A673 (cell line): ENCODE measurements around the gene GPER1. TPM values are rescaled to one million over a fixed set of nuclear protein-coding genes. Genes with fewer than 3 reads are reported as not detected.

Source experiments
- BruUV-seq: library from RNA; stranded (reverse); fragments of 400-500 nt; replicated peaks from 2 replicates; lab custom pipeline; 2021; lab: Mats Ljungman, UMichigan
- CTCF ChIA-PET: fragments of 300-600 bp; sonication (Branson Sonifier 250); formaldehyde crosslinking; loops from one replicate; lab custom pipeline; 2022; ENCODE audit warnings: antibody characterized with exemption; lab: Charles Lee
- POLR2A ChIA-PET: fragments of 300-600 bp; sonication (Branson Sonifier 250); formaldehyde crosslinking; loops from one replicate; lab custom pipeline; 2022; ENCODE audit warnings: antibody characterized with exemption; ENCODE audit not compliant: low non-redundant PET; lab: Charles Lee
- DNase-seq: peaks from one replicate; pipeline ENCODE4 v3.0.0-alpha.2; 2015; ENCODE audit warnings: low spot score
- H3K27ac ChIP-seq: fragments of 200-600 bp; sonication (generic); 2 replicates; pipeline ENCODE4 v1.5.1; 2016; ENCODE audit warnings: mixed run types, low read depth, mild to moderate bottlenecking, mixed read lengths, antibody characterized with exemption, low read length; ENCODE audit not compliant: poor library complexity, severe bottlenecking
- H3K27me3 ChIP-seq: fragments of 200-600 bp; sonication (generic); replicated peaks from 2 replicates; pipeline ENCODE4 v1.6.1; 2017; ENCODE audit warnings: mixed run types, low read depth, mild to moderate bottlenecking, mixed read lengths, antibody characterized with exemption, low read length; ENCODE audit not compliant: insufficient read depth, poor library complexity
- H3K36me3 ChIP-seq: fragments of 200-600 bp; sonication (generic); 2 replicates; pipeline ENCODE4 v1.6.1; 2016; ENCODE audit warnings: mixed run types, mild to moderate bottlenecking, mixed read lengths, antibody characterized with exemption, low read length; ENCODE audit not compliant: insufficient read depth, poor library complexity, severe bottlenecking
- H3K4me1 ChIP-seq: fragments of 200-600 bp; sonication (generic); 2 replicates; pipeline ENCODE4 v1.6.1; 2017; ENCODE audit warnings: mixed run types, mild to moderate bottlenecking, mixed read lengths, antibody characterized with exemption, low read length; ENCODE audit not compliant: insufficient read depth, poor library complexity, severe bottlenecking
- H3K4me3 ChIP-seq: fragments of 200-600 bp; sonication (generic); 2 replicates; pipeline ENCODE4 v1.5.1; 2016; ENCODE audit warnings: low read depth, mixed run types, mild to moderate bottlenecking, mixed read lengths, low read length; ENCODE audit not compliant: poor library complexity, severe bottlenecking
- H3K9me3 ChIP-seq: fragments of 200-600 bp; sonication (generic); 2 replicates; pipeline ENCODE4 v1.6.1; 2016; ENCODE audit warnings: mixed run types, low read depth, mild to moderate bottlenecking, mixed read lengths, antibody characterized with exemption, low read length; ENCODE audit not compliant: poor library complexity, severe bottlenecking
- EZH2 ChIP-seq: fragments of 200-600 bp; sonication (generic); IDR thresholded peaks from 2 replicates; pipeline ENCODE4 v1.6.1; 2017; ENCODE audit warnings: borderline replicate concordance, low read depth, mild to moderate bottlenecking, mixed read lengths, antibody characterized with exemption, low read length; ENCODE audit not compliant: poor library complexity, severe bottlenecking
- intact Hi-C: fragments of 100-400 bp; cut with micrococcal nuclease; formaldehyde crosslinking; loops from one replicate; pipeline ENCODE4 v1.10.0; 2022; ENCODE audit not compliant: unreplicated experiment
- total RNA-seq: library from RNA; stranded (reverse); gene quantifications from 2 replicates; pipeline ENCODE4 v1.2.3, GENCODE V29; 2021
- TF ChIP-seq, protein P1 (sequence below): fragments of 300-800, 200-600 bp; sonication (generic); conservative IDR thresholded peaks from 2 replicates; pipeline ENCODE4 v1.5.1; 2017; ENCODE audit warnings: low read depth, mild to moderate bottlenecking, antibody characterized with exemption, low read length, moderate library complexity, mixed read lengths

GPER1 gene
- total RNA-seq, 1 experiment from 2014 or later, result 0.37 TPM

DNA sequence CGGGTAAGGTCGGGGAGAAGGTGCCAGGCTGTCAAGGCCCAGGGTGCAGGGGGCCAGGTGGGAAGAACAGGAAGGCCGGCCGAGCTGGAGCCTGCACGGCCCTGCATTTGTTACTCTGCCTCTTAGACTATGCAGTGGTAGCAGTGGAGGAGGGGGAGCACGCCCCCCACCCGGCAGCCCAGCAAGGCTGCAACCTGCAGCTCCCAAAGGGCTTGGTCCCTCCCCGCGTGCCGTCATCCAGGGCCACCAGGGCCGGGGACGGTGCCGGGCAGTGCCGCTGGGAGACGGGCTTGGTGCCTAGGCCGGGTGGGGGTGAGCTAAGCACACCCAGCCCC lies 7.0 kb upstream of the GPER1 start:
- BruUV-seq, result no TSS peak
- Histone ChIP-seq H3K9me3 (no peaks in the 10 kb centered on the region), H3K27ac (no peak overlapping the region), H3K4me3 (no peak overlapping the region), H3K4me1 (no peaks in the 10 kb centered on the region), H3K36me3 (no peaks in the 10 kb centered on the region), H3K27me3 (no peaks in the 10 kb centered on the region)
- POLR2A ChIA-PET, result no interaction called here
- no peak for DNase-seq
- no peak for TF ChIP-seq EZH2
- TF ChIP-seq, protein P1, sequence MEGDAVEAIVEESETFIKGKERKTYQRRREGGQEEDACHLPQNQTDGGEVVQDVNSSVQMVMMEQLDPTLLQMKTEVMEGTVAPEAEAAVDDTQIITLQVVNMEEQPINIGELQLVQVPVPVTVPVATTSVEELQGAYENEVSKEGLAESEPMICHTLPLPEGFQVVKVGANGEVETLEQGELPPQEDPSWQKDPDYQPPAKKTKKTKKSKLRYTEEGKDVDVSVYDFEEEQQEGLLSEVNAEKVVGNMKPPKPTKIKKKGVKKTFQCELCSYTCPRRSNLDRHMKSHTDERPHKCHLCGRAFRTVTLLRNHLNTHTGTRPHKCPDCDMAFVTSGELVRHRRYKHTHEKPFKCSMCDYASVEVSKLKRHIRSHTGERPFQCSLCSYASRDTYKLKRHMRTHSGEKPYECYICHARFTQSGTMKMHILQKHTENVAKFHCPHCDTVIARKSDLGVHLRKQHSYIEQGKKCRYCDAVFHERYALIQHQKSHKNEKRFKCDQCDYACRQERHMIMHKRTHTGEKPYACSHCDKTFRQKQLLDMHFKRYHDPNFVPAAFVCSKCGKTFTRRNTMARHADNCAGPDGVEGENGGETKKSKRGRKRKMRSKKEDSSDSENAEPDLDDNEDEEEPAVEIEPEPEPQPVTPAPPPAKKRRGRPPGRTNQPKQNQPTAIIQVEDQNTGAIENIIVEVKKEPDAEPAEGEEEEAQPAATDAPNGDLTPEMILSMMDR, result no peak
- intact Hi-C loops, result no loop called here
- CTCF ChIA-PET, result no interaction called here

DNA sequence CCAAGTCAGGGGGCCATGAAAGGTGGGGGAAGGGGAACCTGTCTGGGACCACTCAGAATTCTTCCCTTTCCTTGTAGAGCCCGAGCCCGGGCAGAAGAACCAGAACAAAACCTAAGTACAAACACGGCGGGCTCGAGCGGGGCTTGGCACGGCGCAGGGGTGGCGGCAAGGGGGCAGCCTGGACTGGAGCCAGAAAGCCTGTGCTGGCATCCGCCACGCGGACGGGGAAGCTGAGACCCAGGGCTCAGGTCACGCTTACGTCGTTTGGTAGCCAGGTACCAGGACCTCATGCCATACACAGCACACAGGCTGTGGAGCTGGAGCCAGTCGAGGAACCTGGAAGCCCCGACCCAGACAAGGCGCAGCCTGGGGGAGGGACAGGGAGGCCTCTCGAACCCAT lies 6.6 kb upstream of the GPER1 start:
- Histone ChIP-seq H3K36me3 (no peaks in the 10 kb centered on the region), H3K27ac (no peak overlapping the region), H3K4me3 (no peak overlapping the region), H3K9me3 (no peaks in the 10 kb centered on the region), H3K27me3 (no peaks in the 10 kb centered on the region), H3K4me1 (peaks cover 2% of the 10 kb centered on the region)
- no peak for TF ChIP-seq EZH2
- DNase-seq, result no peak
- intact Hi-C loops, result no loop called here
- BruUV-seq, result no TSS peak
- POLR2A ChIA-PET, result no interaction called here
- CTCF ChIA-PET, result no interaction called here

DNA sequence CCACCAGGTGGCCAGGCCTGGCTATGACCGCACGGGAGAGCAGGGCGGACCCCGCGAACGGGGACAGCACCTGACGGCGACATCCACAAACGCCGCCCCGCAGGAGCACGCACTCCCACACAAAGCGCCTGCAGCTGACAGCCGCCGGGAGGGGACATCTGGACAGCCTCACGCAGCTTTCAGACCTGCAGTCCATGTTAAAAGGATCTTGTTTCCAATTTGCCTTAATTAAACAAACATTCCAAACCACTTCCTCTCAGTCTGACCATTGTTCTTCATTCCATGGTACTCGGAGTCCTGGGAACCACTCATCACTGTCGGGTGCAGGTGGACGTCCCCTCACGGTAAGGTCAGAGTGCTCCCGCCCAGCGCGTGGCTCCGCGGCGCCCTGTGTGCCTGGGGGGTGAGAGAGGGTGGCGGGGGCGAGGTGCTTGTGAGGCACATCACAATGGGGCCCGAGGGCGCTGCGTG lies 5.9 kb upstream of the GPER1 start:
- DNase-seq, result no peak

More for the DNA sequence above, 5.9 kb upstream of the GPER1 start:
- BruUV-seq, result no TSS peak
- TF ChIP-seq, protein P1, result no peak
- TF ChIP-seq EZH2, result no peak
- no peaks in the 10 kb centered on the region for H3K27me3 ChIP-seq
- no peaks in the 10 kb centered on the region for H3K9me3 ChIP-seq
- ChIA-PET POLR2A (no interaction called here), CTCF (no interaction called here)
- H3K4me1 ChIP-seq, result peaks cover 8% of the 10 kb centered on the region
- H3K36me3 ChIP-seq, result no peaks in the 10 kb centered on the region
- no peak overlapping the region for H3K4me3 ChIP-seq
- intact Hi-C loops, result no loop called here
- no peak overlapping the region for H3K27ac ChIP-seq
